AG04450 (cell line): ENCODE measurements around the gene ZSCAN12. TPM values are rescaled to one million over a fixed set of nuclear protein-coding genes. Genes with fewer than 3 reads are reported as not detected.

Experiments used
- CTCF ChIA-PET: fragments of 300-600, 350-600 bp; formaldehyde crosslinking; extraction: SDS; loops from one replicate; lab custom pipeline; 2022; ENCODE audit warnings: antibody characterized with exemption, inconsistent platforms; lab: Charles Lee
- POLR2A ChIA-PET: fragments of 350-600 bp; formaldehyde crosslinking; extraction: SDS; loops from one replicate; lab custom pipeline; 2021; ENCODE audit warnings: antibody characterized with exemption, inconsistent platforms; lab: Yijun Ruan, JAX
- DNase-seq: peaks from one replicate; pipeline ENCODE4 v3.0.0-alpha.2; 2011; ENCODE audit warnings: low read depth, low spot score
- H3K27ac ChIP-seq: one replicate; pipeline ENCODE4 v1.5.1; 2012; ENCODE audit warnings: low read depth, low read length, control low read depth
- H3K27me3 ChIP-seq: one replicate; pipeline ENCODE4 v1.6.0; 2012; ENCODE audit warnings: low read length; ENCODE audit not compliant: control insufficient read depth, insufficient read depth
- H3K4me3 ChIP-seq: 2 replicates; pipeline ENCODE4 v1.5.1; 2011; ENCODE audit warnings: mild to moderate bottlenecking, low read depth, low read length, control low read depth
- H3K9me3 ChIP-seq: 2 replicates; pipeline ENCODE4 v1.5.1; 2012; ENCODE audit warnings: low read length; ENCODE audit not compliant: control insufficient read depth, insufficient read depth
- polyA plus RNA-seq: library from polyadenylated mRNA; depleted of rRNA; stranded (reverse); fragments of >200 nt; gene quantifications from 2 replicates; pipeline ENCODE4 v1.2.3, GENCODE V29; 2011
- TF ChIP-seq, protein P1 (sequence below): IDR thresholded peaks from 2 replicates; pipeline ENCODE4 v1.5.1; 2011; ENCODE audit warnings: low read depth, low read length, control low read depth, inconsistent platforms

The ZSCAN12 gene
- polyA plus RNA-seq, 1 experiment: 5.5 TPM

- TF ChIP-seq, protein P1, sequence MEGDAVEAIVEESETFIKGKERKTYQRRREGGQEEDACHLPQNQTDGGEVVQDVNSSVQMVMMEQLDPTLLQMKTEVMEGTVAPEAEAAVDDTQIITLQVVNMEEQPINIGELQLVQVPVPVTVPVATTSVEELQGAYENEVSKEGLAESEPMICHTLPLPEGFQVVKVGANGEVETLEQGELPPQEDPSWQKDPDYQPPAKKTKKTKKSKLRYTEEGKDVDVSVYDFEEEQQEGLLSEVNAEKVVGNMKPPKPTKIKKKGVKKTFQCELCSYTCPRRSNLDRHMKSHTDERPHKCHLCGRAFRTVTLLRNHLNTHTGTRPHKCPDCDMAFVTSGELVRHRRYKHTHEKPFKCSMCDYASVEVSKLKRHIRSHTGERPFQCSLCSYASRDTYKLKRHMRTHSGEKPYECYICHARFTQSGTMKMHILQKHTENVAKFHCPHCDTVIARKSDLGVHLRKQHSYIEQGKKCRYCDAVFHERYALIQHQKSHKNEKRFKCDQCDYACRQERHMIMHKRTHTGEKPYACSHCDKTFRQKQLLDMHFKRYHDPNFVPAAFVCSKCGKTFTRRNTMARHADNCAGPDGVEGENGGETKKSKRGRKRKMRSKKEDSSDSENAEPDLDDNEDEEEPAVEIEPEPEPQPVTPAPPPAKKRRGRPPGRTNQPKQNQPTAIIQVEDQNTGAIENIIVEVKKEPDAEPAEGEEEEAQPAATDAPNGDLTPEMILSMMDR: no peak
- CTCF ChIA-PET: interaction anchor here (0.5 to 2.9 kb wide), 29 partner anchors 7 to 596 kb away, joined by 3 to 34 read pairs (median 6); partner anchors contain the start of genes PGBD1, ZKSCAN4, ZKSCAN8 and ZSCAN12
- H3K4me3 ChIP-seq: peak overlapping the region; percentile 73
- peaks cover 3% of the 10 kb centered on the region; the same call in 1 of the 2 replicates for H3K9me3 ChIP-seq
- POLR2A ChIA-PET: interaction anchor here (1.3 to 1.5 kb wide), 4 partner anchors 19 to 218 kb away, joined by 6 to 14 read pairs (median 8); partner anchors contain the start of genes PGBD1, ZKSCAN4 and ZSCAN31
- no peaks in the 10 kb centered on the region for H3K27me3 ChIP-seq
- no peak for DNase-seq
- H3K27ac ChIP-seq: peak overlapping the region; percentile 47
These were observed 44.6 kb downstream of the ZSCAN12 start for GRCh38 chr6:28354688-28355554.

- no peak overlapping the region for H3K4me3 ChIP-seq
- TF ChIP-seq, protein P1: no peak
- no peak for DNase-seq
- H3K27me3 ChIP-seq: no peaks in the 10 kb centered on the region
- H3K9me3 ChIP-seq: peaks cover 3% of the 10 kb centered on the region; the same call in 1 of the 2 replicates
- peak overlapping the region; percentile 47 for H3K27ac ChIP-seq
- ChIA-PET CTCF (interaction anchor here (0.5 to 2.9 kb wide), 4 partner anchors 8 to 101 kb away, joined by 3 to 13 read pairs (median 8); partner anchors contain the start of gene ZKSCAN4), POLR2A (no interaction called here)
These were observed 45.4 kb downstream of the ZSCAN12 start for GRCh38 chr6:28353981-28354676.

GRCh38 chr6:28353356-28353755 lies 46.2 kb downstream of the ZSCAN12 start:
- ChIA-PET POLR2A (no interaction called here), CTCF (interaction anchor here (0.9 to 1.3 kb wide), 2 partner anchors 33 to 212 kb away, joined by 5 to 6 read pairs; partner anchors contain the start of gene ZKSCAN8)
- TF ChIP-seq, protein P1: no peak
- no peak overlapping the region for H3K27ac ChIP-seq
- DNase-seq: no peak
- H3K9me3 ChIP-seq: peaks cover 3% of the 10 kb centered on the region; the same call in 1 of the 2 replicates
- H3K27me3 ChIP-seq: no peaks in the 10 kb centered on the region
- no peak overlapping the region for H3K4me3 ChIP-seq

GRCh38 chr6:28351493-28351925 lies 48.0 kb downstream of the ZSCAN12 start:
- H3K27me3 ChIP-seq: peaks cover 1% of the 10 kb centered on the region
- no peak overlapping the region for H3K27ac ChIP-seq
- ChIA-PET POLR2A (no interaction called here), CTCF (interaction anchor here (0.6 kb wide), 1 partner anchor 220 kb away, joined by 3 read pairs; no protein-coding TSS in a partner anchor)
- H3K4me3 ChIP-seq: no peak overlapping the region
- TF ChIP-seq, protein P1: no peak
- peaks cover 3% of the 10 kb centered on the region; the same call in 1 of the 2 replicates for H3K9me3 ChIP-seq
- DNase-seq: no peak
